Hematopoietic multipotent progenitor cell treated with erythropoietin and hydrocortisone succinate and interleukin-3 and kit ligand, for 4 days (in vitro differentiated cells): ENCODE measurements around the gene ESYT2.

Experiments
- DNase-seq: peaks from one replicate; pipeline ENCODE4 v3.0.0-alpha.2; 2015

ESYT2 gene

DNA sequence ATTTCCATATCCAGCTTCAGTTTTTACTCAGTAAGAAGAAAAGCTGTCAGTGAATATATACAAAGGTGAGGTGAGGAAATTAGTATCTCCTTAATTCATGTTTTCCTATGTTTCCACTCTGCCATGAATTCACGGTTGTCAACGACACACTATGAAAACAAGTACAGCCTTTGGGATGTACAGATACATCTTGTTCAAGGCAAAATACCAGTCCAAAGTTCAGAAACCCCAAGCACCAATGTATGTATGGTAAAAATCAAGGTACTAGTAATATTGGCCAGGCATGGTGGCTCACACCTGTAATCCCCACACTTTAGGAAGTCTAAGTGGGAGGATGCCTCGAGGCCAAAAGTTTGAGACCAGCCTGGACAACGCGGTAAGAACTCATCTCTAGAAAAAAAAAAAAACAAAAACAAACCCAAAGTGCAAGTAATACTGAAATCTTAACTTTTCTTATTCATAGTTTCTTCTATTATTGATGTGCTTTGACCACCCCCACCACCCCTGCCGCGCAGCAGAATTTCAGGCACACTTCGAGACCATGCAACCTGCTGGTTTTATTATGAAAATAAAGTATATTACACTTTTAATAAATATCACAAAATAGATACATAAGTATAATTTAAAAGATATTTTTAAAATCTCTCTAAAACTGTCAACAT, 3.5 kb downstream of the ESYT2 start:
- DNase-seq, result no peak

DNA sequence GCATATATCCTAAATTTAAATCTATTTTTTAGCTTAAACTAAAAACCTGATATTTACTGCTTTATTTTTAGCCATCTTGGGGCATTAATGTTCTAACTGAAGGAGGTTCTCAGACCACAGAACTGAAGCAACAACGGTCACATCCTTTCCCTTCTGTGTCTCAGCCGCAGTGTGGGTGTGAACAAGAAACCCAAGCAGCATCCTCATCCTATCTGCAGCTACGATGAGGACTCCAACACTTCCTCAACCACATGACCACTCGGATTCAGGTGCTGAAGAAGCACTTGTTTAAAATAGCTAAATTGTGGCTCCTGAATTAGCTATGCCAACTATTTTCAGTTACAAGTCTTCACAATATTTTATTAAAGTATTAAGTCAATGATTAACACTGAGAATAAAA, 5.3 kb downstream of the ESYT2 start:
- peak; percentile 94 for DNase-seq

DNA sequence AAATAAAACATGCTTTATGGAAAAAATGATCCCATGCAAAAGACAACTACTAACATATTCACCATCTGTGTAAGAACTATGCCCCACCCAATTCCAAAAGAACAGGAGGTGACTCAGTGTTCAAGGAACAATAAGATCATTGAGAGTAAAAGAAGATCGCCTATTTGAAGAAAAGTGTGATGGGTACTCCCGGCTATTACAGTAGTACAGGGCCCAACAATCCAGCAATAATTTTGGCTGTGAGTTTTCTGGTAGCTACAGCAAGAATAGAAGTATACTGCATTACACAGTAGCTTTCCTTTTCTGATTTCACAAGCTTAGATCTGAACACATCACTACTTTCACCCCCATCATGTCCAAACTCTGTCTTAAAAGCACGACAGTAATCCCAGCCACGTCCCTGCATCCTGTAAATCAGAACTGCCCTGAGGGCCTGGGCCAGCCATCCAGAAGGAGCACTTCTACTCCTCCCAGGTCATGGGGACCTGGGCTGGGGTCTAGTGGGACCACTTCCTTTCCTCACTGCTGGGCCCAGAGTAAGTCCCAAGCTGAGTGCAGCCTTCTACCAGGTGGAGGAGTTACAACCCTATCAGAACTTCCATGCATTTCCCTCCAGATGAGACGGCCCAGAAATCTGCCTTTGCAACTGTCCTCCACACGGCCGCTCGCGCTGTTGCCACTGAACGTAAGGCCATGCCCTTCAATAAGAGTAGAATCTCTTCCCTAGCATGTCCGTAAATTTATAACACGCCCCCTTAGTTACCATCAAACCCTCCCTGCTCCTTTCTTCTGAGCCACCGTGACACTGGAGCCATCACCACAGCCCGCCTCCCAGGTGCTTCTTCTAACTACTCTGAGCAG, 7.9 kb downstream of the ESYT2 start:
- DNase-seq, result peak; percentile 72

DNA sequence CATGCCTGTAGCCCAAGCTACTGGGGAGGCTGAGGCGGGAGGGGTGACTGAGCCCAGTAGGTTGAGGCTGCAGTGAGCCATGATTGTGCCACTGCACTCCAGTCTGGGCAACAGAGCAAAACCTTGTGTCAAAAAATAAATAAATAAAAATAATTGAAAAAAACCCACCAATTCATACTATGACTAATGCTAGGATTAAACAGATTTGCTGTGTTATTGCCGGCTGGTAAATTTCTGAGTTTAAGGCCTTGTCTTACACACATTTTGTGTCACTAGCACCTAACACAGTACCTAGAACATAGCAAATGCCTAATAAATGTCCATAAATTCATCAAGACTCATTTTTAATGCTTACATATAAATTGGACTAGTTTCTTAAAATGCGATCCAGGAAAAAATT, 8.7 kb downstream of the ESYT2 start:
- no peak for DNase-seq

DNA sequence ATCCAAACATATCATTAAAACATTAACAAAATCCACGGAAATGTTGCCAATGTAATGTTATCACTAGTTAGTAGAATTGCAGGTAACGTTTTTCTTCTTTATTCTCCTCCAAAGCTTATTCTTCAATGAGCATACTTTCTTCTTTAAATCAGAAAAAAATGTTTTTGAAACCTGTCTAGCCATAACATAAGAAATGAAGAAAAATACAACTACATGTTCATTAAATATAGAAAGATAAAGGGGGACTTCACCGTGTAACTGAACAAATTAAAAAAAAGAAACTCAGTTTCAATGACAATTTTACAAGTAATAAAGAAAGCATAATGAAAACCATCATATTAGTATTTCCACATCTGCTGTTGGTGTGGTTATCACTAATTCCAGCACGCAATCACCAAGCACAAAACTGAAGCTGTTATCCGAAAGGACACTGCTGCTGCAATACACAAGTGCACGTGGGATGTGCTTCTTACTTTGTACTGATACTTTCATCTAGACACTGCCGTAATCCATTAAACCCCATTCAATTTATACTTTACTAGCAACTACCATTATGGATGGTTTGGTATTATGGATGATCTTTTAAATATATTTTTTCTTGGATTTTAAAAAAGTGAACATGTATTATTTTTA, 9.6 kb downstream of the ESYT2 start:
- DNase-seq, result peak; percentile 82

DNA sequence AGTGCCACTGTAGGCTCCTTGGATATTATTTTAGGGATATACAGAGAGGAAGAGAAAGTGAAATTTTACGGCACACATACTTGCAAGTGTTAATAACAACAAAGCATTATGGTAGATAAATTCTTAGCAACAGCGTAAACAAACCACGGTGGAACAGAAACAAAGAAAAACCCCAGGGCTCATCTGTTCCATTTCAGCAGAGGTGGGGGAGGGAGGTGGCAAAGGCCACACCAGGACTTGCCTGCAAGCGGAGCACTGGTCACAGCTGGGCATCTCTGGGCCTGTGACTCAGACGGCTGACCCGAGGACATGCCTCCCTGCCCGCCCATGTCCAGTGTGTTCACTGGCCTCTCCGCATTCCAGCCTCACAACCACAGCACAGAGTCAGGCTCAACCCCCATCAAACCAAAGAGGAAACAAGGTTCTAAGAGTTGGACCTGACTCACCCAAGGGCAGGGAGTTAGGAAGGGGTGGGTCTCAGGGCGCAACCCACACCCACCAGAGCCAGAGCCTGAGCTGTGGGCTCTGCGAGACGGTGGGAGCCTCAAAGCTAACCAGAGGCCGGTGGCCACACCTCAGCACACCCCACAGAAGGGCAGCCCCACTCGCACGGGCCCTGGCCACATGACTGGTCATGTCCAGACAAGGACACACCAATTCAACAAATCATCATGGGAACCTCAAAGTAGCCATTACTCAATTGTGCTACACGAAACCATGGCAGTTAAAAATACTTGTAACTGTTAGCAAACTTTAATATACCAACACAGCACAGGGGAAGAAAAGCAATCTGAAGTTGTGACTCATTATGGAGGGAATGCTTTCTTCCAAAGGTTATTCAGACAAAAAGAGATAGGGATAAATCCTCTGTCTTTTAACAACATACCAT, 10.7 kb downstream of the ESYT2 start:
- peak; percentile 83 for DNase-seq

DNA sequence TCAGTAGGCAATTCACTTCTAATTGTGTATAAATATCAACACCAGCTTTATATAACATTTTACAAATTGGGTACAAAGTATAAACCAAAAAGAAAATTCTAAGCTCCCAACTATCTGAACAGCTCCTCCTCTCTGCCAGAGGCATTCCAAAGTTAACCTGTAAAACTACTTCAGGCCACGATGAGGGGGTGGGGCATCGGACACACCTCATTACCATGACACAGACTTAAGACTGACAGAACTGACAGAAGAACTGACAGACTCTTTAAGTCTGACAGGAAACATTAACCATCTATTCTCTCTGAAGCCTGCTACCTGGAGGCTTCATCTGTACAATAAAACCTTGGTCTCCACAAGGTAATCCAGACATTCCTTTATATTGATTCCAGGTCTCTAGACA, 12.3 kb downstream of the ESYT2 start:
- no peak for DNase-seq

DNA sequence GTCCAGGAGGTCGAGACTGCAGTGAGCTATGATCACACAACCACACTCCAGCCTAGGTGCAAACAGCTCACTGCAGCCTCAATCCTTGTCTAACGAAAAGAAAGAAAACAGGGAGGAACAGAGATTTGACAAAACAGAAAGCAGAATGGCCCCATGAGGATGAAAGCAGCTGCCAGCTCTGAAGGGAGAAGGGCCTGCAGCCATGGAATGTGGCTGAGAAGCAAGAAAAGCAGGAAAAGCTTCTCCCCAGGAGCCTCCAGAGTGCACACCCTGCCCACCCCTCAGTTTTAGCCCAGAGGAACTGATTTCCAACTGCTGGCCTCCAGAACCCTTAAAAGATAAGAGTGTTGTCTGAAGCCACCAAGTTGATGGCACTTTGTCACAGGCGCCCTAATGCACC, 13.0 kb downstream of the ESYT2 start:
- DNase-seq, result no peak

DNA sequence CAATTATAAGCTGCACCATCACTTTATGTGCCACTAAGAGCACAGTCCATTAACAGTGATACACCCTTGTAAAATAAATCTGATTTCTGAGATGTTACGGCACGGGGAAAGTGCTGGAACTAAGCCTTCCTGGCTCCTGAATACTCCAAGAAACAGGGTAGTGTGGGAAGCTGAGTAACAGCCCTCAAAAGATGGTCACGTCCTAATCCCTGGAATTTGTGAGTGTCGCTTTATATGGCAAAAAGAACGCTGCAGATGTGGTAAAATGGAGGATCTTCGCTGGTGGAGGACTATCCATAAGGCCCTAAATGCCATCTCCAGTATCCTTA, 13.5 kb downstream of the ESYT2 start:
- DNase-seq, result no peak

DNA sequence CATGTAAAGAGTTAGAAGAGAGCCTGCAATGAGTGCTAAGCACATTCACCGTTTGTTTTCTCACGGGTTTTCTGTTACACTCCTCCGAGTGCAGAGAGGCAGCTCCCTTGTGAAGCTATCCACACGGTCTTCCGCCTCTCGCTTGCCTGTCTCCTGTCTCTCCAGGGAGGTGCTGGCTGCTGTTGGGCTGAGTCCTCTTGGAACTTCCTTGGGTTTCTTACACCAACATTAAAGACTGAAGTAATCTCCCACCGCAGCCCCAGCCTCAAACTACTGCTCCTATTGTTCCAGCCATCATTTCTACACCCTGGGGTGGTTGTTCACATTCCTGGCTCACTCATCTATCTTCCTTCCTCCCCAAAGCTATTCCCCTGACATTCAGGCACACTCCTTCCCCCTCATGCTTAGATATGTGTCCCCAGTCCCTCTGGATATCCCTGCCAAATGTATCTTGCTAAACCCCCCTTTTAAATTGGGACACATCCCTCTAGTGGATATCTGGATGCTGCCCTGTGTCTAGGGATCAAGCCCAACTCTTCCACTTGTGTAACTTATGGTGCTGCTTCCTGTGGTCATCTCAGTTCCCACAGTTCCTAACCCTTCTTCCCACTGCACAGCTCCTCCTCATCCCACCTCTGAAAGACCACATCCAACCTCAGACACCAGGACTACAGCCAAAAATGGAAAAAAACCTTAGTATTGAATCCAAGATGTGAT, 14.1 kb downstream of the ESYT2 start:
- DNase-seq, result no peak

DNA sequence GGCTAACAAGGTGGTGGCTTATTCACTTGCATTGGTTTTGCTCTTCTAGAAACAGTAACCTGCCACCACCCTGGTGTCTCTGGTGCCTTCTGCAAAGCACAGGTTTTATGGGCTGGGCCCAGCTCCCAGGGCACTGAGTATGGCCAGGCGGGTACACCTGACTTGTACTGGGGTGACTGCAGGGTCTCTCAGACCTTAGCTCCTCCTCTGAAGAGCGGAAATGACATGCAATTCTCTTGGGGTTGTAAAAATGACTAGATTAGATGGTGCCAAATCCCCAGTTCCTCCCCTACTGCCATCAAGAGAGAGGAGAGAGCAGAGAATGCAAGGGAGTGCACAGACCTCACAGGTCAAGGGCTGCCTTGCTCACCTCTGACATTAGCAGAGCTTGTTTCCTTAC, 14.7 kb downstream of the ESYT2 start:
- DNase-seq, result no peak

DNA sequence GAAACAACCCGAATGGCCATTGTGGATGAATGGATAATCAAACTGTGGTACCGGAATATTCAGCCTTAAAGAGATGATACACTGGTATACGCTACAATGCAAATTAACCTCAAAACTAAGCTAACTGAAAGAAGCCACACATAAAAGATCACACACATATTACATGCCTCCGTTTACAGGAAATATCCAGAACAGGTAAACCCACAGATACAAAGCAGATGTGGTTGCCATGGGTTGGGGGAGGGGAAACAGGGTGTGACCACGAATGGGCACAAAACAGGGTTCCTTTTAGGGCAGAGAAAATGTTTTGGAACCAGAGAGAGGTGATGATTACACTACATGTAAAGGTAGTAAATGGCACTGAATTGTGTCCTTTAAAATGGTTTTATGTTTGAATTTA, 16.6 kb downstream of the ESYT2 start:
- DNase-seq, result no peak

DNA sequence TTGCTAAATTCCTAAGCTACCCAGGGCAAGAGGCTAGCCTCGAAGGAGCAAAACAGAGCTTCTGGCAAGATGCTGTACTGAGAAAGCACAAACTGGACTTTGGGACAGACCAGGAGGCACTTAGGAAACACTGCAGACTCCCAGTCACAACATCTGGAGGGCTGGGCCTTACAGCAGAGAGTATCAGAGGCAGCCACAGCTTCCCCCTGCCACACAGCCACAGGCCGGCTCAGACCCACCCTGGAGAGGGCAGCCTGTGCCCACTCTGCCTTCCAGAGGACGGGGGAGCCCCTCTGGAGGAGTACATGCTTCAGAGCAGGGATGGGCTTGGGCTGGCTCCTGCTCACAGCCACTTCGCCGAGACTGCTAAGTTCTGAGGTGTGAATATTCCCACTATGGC, 17.4 kb downstream of the ESYT2 start:
- peak; percentile 43 for DNase-seq

DNA sequence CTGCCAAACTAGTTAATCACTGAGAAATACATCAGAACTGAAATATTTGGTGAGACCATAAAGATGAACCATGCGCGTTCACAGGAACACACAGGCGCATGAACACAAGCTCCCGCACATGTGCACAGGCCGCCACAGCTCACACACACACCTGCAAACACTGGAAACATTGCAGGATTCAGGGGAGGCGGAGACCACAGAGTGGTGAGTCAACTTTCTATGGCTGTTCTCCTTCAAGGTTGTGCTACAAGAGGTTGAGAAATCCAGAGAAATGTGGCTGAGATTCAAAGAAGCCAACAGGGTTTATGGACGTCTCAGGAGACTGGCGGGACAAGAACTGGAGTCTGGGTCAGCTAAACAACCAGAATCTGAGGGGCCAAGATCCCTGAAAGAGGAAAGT, 17.8 kb downstream of the ESYT2 start:
- no peak for DNase-seq

DNA sequence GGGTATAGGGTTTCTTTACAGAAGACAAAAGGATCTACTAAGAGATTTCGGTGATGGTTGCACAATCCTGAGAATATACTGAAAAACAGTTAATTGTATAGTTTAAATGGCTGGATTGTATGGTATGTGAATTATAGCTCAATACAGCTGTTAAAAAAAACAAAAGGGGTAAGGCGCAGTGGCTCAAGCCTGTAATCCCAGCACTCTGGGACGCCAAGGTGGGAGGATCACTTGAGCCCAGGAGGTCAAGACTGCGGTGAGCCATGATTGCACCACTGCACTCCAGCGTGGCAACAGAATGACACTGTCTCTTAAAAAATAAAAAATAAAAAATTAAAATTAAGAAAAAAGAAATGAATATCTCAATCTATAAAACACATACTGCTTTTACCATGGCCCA, 18.5 kb downstream of the ESYT2 start:
- DNase-seq, result no peak

DNA sequence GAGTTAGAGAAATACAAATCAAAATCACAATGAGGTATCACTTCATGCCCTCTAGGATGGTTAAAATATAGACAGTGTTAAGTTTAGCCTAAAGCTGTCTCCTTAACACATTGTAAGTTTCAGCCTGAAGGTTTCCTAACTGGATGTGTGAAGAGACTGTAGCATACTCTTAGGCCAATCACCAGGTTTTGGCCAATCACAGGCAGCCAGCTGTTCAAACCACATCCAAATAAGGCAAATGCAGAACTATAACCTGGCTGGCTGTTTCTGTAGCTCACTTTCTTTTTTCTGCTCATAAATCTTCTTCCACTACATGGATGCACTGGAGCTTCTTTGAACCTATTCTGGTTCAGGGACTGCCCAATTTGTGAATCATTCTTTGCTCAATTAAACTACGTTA, 19.7 kb downstream of the ESYT2 start:
- DNase-seq, result peak; percentile 70

DNA sequence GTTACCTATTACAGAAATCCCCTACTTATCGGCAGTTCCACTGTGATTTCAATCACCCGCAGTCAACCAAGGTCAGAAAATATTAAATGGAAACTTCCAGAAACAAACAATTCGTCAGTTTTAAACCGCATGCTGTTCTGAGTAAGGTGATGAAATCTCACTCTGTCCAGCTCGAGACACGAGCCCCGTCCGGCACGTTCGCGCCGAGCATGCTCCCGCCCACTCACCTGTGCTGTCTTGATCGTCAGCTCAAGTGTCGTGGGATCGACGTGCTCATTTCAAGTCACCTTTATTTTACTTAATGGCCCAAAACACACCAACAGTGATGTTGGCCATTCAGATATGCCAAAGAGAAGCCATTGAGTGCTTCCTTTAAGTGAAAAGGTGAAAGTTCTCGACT, 21.2 kb downstream of the ESYT2 start:
- DNase-seq, result no peak

DNA sequence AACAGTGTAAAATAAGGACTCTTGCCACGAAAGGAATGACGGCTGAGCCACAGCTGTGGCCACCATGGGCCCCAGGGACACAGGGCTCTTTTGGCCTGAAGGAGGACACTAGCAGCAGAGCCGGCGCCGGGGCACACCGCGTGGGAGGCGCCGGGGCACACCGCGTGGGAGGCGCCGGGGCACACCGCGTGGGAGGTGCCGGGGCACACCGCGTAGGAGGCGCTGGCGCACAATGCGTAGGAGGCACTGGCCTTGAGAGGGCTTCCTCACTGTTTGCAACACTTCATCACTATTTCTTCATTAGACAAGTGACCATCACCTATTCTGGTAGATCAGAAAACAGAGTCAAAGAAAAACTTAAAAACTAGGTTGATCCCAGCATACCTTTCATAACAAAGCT, 23.4 kb downstream of the ESYT2 start:
- DNase-seq, result no peak

DNA sequence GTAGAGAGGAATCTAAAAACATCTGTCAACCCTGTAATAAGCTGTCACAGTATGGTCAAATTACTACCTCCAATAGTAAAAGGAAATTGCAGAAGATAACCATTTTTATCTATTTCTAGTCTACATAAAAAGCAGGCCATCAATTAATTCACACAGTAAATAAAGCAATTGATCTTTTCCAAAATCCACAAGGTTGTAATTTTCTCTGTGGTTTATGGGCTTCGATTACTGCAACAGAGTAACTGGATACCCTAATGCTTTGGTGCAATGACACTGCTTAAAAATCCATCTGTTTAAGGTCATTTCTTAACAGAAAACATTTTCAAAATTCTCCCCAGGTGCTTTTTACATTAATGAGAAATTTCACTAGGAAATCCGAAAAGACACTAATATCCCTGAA, 23.9 kb downstream of the ESYT2 start:
- no peak for DNase-seq

DNA sequence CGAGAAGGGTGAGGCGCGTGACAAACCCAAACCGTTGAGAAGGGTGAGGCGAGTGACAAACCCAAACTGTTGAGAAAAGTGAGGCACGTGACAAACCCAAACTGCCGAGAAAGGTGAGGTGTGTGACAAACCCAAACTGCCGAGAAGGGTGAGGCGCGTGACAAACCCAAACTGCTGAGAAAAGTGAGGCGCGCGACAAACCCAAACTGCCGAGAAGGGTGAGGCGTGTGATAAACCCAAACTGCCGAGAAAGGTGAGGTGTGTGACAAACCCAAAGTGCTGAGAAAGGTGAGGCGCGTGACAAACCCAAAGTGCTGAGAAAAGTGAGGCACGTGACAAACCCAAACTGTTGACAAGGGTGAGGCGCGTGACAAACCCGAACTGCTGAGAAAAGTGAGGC, 25.0 kb downstream of the ESYT2 start:
- DNase-seq, result no peak

DNA sequence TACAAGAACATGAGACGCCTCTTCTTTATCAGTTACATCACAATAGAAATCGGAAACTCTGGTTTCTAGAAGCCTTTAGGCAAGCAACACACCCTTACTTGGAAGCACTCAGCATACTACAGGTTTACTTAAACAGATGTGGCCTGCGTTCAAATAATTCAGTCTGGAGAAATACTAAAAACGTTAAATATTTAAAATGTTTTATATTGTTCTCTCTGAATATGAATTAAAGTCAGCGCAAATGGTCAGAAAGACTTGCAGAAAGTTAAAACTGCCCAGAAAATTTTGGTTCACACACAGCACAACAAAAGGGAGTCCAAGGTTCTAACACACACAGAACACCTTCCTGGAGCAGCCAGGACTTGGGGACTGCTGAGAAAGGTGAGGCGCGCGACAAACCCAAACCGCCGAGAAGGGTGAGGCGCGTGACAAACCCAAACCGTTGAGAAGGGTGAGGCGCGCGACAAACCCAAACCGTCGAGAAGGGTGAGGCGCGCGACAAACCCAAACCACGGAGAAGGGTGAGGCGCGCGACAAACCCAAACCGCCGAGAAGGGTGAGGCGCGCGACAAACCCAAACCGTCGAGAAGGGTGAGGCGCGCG, 25.8 kb downstream of the ESYT2 start:
- DNase-seq, result no peak
